Measurements from ENCODE around the gene ERP27.

DNA sequence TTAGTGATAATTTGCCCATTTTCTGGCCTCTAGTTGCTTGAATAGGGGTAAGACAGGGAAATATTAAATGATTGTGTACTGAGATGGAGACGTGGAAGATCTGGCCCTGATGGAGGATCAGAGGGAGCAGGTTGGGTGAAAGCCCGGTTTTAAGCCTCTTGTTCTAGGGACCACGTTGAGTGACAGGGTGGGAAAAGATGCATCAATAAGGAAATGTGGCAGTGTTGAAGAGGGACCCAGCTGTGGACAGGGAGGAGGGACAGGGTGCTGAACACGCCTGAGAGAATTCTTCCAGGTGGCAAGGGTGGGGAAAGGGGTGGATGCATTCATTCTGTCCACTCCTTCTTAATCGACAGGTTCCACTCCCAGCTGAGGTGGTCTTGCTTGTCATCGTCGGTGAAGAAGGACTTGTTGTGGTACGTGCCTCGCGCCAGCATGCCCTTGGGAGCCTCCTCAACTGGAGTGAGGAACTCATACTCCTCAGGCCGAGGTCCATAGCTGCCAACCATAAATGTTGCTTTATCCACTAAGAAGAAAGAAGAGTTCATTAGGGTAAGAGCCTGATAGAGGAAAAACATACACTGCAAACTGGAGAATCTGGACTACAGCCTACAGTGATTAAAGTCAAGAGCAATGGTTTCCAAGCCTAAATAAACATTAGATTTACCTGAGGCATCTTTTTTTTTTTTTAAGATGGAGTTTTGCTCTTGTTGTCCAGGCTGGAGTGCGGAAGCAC lies 4.0 kb upstream of the ERP27 start:
- TF ChIP-seq, protein P1, sequence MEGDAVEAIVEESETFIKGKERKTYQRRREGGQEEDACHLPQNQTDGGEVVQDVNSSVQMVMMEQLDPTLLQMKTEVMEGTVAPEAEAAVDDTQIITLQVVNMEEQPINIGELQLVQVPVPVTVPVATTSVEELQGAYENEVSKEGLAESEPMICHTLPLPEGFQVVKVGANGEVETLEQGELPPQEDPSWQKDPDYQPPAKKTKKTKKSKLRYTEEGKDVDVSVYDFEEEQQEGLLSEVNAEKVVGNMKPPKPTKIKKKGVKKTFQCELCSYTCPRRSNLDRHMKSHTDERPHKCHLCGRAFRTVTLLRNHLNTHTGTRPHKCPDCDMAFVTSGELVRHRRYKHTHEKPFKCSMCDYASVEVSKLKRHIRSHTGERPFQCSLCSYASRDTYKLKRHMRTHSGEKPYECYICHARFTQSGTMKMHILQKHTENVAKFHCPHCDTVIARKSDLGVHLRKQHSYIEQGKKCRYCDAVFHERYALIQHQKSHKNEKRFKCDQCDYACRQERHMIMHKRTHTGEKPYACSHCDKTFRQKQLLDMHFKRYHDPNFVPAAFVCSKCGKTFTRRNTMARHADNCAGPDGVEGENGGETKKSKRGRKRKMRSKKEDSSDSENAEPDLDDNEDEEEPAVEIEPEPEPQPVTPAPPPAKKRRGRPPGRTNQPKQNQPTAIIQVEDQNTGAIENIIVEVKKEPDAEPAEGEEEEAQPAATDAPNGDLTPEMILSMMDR (IDR thresholded peaks at IDR 0.05): no peak
- TF ChIP-seq EZH2 (IDR thresholded peaks at IDR 0.05) (no peak), EZH2phosphoT487 (IDR thresholded peaks at IDR 0.05) (no peak)

Data from neural progenitor cell (in vitro differentiated cells).